Mucosa of stomach (tissue), 1 donor: ENCODE results near the gene FZD10.

Experiments used
- H3K27me3 ChIP-seq: one replicate; pipeline ENCODE4 v1.7.0; 2013; ENCODE audit warnings: mild to moderate bottlenecking, low read length; ENCODE audit not compliant: control insufficient read depth, insufficient read depth
- H3K36me3 ChIP-seq: one replicate; pipeline ENCODE4 v1.7.0; 2013; ENCODE audit warnings: low read length; ENCODE audit not compliant: control insufficient read depth, insufficient read depth
- H3K4me1 ChIP-seq: one replicate; pipeline ENCODE4 v1.7.0; 2013; ENCODE audit warnings: mild to moderate bottlenecking, low read length; ENCODE audit not compliant: control insufficient read depth, insufficient read depth
- H3K4me3 ChIP-seq: one replicate; pipeline ENCODE4 v1.7.0; 2013; ENCODE audit warnings: low read length
- H3K9ac ChIP-seq: one replicate; pipeline ENCODE4 v1.7.0; 2013; ENCODE audit warnings: mild to moderate bottlenecking, low read length, moderate library complexity
- H3K9me3 ChIP-seq: one replicate; pipeline ENCODE4 v1.7.0; 2013; ENCODE audit warnings: mild to moderate bottlenecking, low read length, moderate library complexity; ENCODE audit not compliant: control insufficient read depth
- donor health status: Pancreatic carcinoma.

The FZD10 gene

DNA sequence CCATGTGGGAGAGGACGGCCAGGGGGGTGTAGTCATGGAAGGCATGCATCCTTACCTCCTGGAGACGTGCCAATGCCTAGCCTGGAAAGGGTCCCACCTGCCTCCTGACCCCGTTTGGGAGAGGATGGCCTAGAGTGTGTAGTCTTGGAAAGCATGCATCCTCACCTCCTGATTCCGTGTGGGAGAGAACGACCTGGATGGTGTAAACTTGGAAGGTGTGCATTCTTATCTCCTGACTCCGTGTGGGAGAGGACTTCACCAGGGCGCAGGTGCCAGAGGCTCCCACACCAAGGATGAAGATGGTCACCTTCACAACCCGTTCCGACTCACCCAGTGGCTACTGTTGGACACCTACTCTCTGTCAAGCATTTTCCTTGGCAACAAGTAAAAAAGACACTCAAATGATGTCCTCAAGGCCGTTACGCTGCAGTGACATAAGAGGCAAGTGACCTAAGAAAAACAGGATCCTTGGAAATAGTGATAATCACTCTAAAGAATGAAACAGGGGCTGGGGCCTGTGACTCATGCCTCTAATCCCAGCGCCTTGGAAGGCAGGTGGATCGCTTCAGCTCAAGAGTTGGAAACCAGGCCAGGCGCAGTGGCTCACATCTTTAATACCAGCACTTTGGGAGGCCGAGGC, 37.5 kb upstream of the FZD10 start:
- no peak overlapping the region for H3K9ac ChIP-seq
- no peaks in the 10 kb centered on the region for H3K36me3 ChIP-seq
- peaks cover 5% of the 10 kb centered on the region for H3K4me1 ChIP-seq
- H3K4me3 ChIP-seq = no peak overlapping the region
- no peaks in the 10 kb centered on the region for H3K27me3 ChIP-seq
- no peaks in the 10 kb centered on the region for H3K9me3 ChIP-seq

- no peak overlapping the region for H3K4me3 ChIP-seq
- no peaks in the 10 kb centered on the region for H3K27me3 ChIP-seq
- H3K9me3 ChIP-seq = no peaks in the 10 kb centered on the region
- H3K36me3 ChIP-seq = no peaks in the 10 kb centered on the region
- no peak overlapping the region for H3K9ac ChIP-seq
- H3K4me1 ChIP-seq = peaks cover 5% of the 10 kb centered on the region
Observed at GRCh38 chr12:130126023-130126432, 36.2 kb upstream of the FZD10 start.

- H3K4me1 ChIP-seq = peaks cover 5% of the 10 kb centered on the region
- no peaks in the 10 kb centered on the region for H3K27me3 ChIP-seq
- H3K9ac ChIP-seq = no peak overlapping the region
- no peaks in the 10 kb centered on the region for H3K9me3 ChIP-seq
- H3K36me3 ChIP-seq = no peaks in the 10 kb centered on the region
- H3K4me3 ChIP-seq = no peak overlapping the region
Observed at GRCh38 chr12:130127532-130127911, 34.7 kb upstream of the FZD10 start.

- Histone ChIP-seq H3K36me3 (no peaks in the 10 kb centered on the region), H3K9ac (no peak overlapping the region), H3K9me3 (no peaks in the 10 kb centered on the region), H3K4me3 (no peak overlapping the region), H3K4me1 (peaks cover 5% of the 10 kb centered on the region), H3K27me3 (no peaks in the 10 kb centered on the region)
Observed at GRCh38 chr12:130127912-130128789, 34.1 kb upstream of the FZD10 start.

- H3K4me3 ChIP-seq = no peak overlapping the region
Observed at GRCh38 chr12:130128790-130129735, 33.2 kb upstream of the FZD10 start.

DNA sequence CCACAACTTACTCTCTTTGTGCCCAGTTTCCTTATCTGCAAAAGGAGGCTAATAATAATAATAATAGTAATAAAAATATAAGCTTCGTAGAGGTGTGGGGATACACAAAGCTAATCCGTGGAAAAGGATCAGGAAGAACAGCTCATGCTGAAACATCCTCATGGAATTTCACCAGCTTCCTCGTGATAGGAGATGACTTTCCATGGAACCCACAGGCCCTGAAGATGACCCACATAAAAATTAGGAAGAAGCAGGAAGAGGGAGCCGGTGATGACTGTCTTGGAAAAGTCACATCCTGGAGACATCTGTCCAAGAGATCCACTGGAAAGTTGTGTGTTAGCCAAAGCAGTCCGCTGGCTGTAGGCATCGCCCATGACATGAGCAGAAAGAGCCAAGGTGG, 31.9 kb upstream of the FZD10 start:
- Histone ChIP-seq H3K36me3 (no peaks in the 10 kb centered on the region), H3K9me3 (no peaks in the 10 kb centered on the region), H3K9ac (no peak overlapping the region), H3K4me1 (peaks cover 5% of the 10 kb centered on the region), H3K27me3 (no peaks in the 10 kb centered on the region), H3K4me3 (no peak overlapping the region)

More at GRCh38 chr12:130128790-130129735, 33.2 kb upstream of the FZD10 start:
- no peaks in the 10 kb centered on the region for H3K36me3 ChIP-seq
- no peak overlapping the region for H3K9ac ChIP-seq
- H3K27me3 ChIP-seq = no peaks in the 10 kb centered on the region
- peaks cover 5% of the 10 kb centered on the region for H3K4me1 ChIP-seq
- H3K9me3 ChIP-seq = no peaks in the 10 kb centered on the region

DNA sequence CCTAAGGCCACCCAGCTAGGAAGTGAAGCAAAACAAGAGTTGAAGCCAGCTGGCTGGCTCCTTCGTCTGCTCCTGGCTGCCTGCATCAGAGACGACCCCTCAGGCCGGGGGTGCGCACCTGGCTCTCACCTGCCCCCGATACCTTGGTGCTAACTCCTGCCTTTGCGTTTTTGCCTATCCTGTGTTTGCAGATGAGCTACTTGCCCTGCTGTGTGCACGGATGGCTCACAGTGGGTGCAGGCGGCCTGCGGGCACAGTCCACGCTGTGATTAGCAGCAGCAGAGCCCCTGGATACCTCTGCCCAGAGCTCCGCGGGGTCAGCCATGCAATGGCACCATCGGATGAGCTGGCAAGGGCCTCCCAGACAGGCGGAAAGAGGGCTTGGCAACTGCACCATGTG, 31.2 kb upstream of the FZD10 start:
- Histone ChIP-seq H3K9me3 (no peaks in the 10 kb centered on the region), H3K4me3 (no peak overlapping the region), H3K9ac (no peak overlapping the region), H3K4me1 (peaks cover 5% of the 10 kb centered on the region), H3K36me3 (no peaks in the 10 kb centered on the region), H3K27me3 (no peaks in the 10 kb centered on the region)

DNA sequence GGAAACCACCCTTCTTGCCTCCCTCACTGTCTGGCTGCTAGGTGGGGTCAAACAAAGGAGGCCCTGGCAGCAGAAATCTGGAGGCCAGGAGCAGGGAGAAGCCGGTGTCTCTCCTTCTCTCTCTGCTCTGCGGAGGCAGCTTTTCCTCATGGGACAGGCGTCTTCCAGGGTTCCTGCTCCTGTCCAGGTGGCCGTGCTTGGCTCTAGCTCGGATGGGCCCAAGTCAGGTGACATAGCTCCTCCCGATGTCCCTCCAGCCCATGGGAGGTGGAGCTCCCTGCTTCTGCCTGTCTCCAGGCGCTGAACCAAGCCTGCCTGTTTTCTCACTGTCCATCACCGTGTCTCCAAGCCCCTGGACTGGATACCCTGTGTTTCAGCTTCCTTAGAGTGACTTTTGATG, 30.5 kb upstream of the FZD10 start:
- H3K36me3 ChIP-seq = no peaks in the 10 kb centered on the region
- H3K9me3 ChIP-seq = no peaks in the 10 kb centered on the region
- H3K4me1 ChIP-seq = peaks cover 5% of the 10 kb centered on the region
- no peak overlapping the region for H3K9ac ChIP-seq
- no peaks in the 10 kb centered on the region for H3K27me3 ChIP-seq
- H3K4me3 ChIP-seq = no peak overlapping the region

- Histone ChIP-seq H3K27me3 (no peaks in the 10 kb centered on the region), H3K9me3 (no peaks in the 10 kb centered on the region), H3K36me3 (no peaks in the 10 kb centered on the region), H3K4me3 (no peak overlapping the region), H3K4me1 (peaks cover 3% of the 10 kb centered on the region), H3K9ac (no peak overlapping the region)
Observed at GRCh38 chr12:130132831-130133511, 29.3 kb upstream of the FZD10 start.

GRCh38 chr12:130133851-130134562, 28.3 kb upstream of the FZD10 start:
- Histone ChIP-seq H3K9me3 (no peaks in the 10 kb centered on the region), H3K27me3 (no peaks in the 10 kb centered on the region), H3K36me3 (no peaks in the 10 kb centered on the region), H3K9ac (no peak overlapping the region), H3K4me3 (no peak overlapping the region), H3K4me1 (no peaks in the 10 kb centered on the region)

DNA sequence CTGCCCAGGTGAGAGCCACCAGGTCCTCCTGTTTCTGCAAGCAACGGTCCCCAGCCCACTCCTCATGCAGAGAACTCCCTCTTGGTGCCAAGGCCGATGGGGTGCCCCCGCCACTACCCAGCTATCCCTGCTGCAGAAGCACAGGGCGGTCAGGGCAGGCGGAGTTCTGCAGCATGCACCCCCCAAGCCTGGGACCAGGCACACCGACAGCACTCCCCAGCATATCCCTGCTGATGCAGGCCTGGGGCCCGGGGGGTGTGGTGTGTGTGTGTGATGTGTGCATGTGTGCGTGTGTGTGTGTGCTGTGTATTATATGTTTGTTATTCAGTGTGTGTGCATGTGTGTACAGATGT, 27.7 kb upstream of the FZD10 start:
- H3K27me3 ChIP-seq = no peaks in the 10 kb centered on the region
- no peak overlapping the region for H3K4me3 ChIP-seq
- no peaks in the 10 kb centered on the region for H3K4me1 ChIP-seq
- no peaks in the 10 kb centered on the region for H3K36me3 ChIP-seq
- no peak overlapping the region for H3K9ac ChIP-seq
- H3K9me3 ChIP-seq = no peaks in the 10 kb centered on the region
